ENCODE measurements around the gene SLC22A25. TPM values are rescaled to one million over a fixed set of nuclear protein-coding genes. Genes with fewer than 3 reads are reported as not detected.

SLC22A25 gene
- total and polyA plus RNA-seq, 2 of the 13 experiments (the other 11 are each of a cell fraction or from before 2014, with no cell fraction given): 0.18 to 0.42 TPM

DNA sequence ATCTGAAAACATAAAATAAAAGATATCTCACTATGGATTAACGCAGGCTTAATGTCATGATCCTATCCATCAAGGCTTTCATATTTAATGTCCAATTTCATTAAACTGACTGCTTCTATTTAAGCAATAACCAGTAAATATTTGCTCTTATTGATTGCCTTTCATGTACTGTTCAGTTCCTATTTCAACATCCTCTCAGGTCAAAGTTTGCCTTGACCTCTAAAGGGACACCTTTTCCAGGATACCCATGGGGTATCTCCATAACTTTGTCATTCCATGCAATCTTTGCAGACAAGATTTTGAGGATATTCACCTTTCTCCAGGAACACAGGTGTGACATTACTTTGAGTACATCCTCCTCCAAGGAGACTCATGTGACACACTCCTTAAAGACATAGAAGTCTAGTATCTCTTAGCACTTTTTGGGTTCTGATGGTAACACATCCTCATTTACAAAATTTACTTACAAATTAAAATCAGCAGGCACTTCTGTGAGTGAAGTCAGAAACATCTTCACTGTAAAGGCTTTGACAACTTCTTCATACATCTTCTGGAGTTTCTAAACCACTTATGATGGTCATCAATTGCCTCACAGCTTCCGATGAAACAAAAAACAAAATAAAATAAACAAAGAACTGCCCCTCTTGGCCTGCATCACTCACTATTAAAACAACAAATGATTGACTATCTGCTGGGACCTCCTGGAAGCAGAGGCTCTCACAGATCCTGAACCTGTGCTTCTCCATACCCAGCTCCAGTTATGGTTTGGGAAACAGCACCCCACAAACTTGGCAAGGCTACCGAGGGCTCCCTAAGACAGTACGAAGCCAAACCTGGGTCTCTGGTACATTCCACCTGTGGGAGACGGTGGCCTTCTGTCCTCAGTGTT lies 7.0 kb upstream of the SLC22A25 start (continued):
- TF ChIP-seq, protein P1, sequence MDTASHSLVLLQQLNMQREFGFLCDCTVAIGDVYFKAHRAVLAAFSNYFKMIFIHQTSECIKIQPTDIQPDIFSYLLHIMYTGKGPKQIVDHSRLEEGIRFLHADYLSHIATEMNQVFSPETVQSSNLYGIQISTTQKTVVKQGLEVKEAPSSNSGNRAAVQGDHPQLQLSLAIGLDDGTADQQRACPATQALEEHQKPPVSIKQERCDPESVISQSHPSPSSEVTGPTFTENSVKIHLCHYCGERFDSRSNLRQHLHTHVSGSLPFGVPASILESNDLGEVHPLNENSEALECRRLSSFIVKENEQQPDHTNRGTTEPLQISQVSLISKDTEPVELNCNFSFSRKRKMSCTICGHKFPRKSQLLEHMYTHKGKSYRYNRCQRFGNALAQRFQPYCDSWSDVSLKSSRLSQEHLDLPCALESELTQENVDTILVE (CRISPR knock-in tag; IDR thresholded peaks at IDR 0.05): peak; percentile 93
- TF ChIP-seq ZNF263 (CRISPR knock-in tag; IDR thresholded peaks at IDR 0.05) (no peak), ELK4 (CRISPR knock-in tag; IDR thresholded peaks at IDR 0.05; ENCODE audit: borderline replicate concordance) (no peak), SP1 (IDR thresholded peaks at IDR 0.05) (no peak), SP1 (CRISPR knock-in tag; IDR thresholded peaks at IDR 0.05) (no peak), RFXANK (CRISPR knock-in tag; IDR thresholded peaks at IDR 0.05) (no peak), SMAD1 (CRISPR knock-in tag; IDR thresholded peaks at IDR 0.05; ENCODE audit: borderline replicate concordance, low read depth) (no peak), NFE2 (CRISPR knock-in tag; IDR thresholded peaks at IDR 0.05) (no peak), ZNF326 (CRISPR knock-in tag; IDR thresholded peaks at IDR 0.05; ENCODE audit: borderline replicate concordance) (no peak), NCOR1 (IDR thresholded peaks at IDR 0.05; ENCODE audit: borderline replicate concordance, low read length) (peak; percentile 98)
- TF ChIP-seq, protein P2, sequence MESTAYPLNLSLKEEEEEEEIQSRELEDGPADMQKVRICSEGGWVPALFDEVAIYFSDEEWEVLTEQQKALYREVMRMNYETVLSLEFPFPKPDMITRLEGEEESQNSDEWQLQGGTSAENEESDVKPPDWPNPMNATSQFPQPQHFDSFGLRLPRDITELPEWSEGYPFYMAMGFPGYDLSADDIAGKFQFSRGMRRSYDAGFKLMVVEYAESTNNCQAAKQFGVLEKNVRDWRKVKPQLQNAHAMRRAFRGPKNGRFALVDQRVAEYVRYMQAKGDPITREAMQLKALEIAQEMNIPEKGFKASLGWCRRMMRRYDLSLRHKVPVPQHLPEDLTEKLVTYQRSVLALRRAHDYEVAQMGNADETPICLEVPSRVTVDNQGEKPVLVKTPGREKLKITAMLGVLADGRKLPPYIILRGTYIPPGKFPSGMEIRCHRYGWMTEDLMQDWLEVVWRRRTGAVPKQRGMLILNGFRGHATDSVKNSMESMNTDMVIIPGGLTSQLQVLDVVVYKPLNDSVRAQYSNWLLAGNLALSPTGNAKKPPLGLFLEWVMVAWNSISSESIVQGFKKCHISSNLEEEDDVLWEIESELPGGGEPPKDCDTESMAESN (CRISPR knock-in tag; conservative IDR thresholded peaks at IDR 0.05): no peak
- TF ChIP-seq, protein P3, sequence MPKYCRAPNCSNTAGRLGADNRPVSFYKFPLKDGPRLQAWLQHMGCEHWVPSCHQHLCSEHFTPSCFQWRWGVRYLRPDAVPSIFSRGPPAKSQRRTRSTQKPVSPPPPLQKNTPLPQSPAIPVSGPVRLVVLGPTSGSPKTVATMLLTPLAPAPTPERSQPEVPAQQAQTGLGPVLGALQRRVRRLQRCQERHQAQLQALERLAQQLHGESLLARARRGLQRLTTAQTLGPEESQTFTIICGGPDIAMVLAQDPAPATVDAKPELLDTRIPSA (CRISPR knock-in tag; IDR thresholded peaks at IDR 0.05; ENCODE audit: borderline replicate concordance): no peak
- TF ChIP-seq, protein P4, sequence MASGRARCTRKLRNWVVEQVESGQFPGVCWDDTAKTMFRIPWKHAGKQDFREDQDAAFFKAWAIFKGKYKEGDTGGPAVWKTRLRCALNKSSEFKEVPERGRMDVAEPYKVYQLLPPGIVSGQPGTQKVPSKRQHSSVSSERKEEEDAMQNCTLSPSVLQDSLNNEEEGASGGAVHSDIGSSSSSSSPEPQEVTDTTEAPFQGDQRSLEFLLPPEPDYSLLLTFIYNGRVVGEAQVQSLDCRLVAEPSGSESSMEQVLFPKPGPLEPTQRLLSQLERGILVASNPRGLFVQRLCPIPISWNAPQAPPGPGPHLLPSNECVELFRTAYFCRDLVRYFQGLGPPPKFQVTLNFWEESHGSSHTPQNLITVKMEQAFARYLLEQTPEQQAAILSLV (CRISPR knock-in tag; IDR thresholded peaks at IDR 0.05; ENCODE audit: borderline replicate concordance): no peak
- TF ChIP-seq, protein P5, sequence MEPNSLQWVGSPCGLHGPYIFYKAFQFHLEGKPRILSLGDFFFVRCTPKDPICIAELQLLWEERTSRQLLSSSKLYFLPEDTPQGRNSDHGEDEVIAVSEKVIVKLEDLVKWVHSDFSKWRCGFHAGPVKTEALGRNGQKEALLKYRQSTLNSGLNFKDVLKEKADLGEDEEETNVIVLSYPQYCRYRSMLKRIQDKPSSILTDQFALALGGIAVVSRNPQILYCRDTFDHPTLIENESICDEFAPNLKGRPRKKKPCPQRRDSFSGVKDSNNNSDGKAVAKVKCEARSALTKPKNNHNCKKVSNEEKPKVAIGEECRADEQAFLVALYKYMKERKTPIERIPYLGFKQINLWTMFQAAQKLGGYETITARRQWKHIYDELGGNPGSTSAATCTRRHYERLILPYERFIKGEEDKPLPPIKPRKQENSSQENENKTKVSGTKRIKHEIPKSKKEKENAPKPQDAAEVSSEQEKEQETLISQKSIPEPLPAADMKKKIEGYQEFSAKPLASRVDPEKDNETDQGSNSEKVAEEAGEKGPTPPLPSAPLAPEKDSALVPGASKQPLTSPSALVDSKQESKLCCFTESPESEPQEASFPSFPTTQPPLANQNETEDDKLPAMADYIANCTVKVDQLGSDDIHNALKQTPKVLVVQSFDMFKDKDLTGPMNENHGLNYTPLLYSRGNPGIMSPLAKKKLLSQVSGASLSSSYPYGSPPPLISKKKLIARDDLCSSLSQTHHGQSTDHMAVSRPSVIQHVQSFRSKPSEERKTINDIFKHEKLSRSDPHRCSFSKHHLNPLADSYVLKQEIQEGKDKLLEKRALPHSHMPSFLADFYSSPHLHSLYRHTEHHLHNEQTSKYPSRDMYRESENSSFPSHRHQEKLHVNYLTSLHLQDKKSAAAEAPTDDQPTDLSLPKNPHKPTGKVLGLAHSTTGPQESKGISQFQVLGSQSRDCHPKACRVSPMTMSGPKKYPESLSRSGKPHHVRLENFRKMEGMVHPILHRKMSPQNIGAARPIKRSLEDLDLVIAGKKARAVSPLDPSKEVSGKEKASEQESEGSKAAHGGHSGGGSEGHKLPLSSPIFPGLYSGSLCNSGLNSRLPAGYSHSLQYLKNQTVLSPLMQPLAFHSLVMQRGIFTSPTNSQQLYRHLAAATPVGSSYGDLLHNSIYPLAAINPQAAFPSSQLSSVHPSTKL (CRISPR knock-in tag; IDR thresholded peaks at IDR 0.05): peak; percentile 100
- TF ChIP-seq, protein P6, sequence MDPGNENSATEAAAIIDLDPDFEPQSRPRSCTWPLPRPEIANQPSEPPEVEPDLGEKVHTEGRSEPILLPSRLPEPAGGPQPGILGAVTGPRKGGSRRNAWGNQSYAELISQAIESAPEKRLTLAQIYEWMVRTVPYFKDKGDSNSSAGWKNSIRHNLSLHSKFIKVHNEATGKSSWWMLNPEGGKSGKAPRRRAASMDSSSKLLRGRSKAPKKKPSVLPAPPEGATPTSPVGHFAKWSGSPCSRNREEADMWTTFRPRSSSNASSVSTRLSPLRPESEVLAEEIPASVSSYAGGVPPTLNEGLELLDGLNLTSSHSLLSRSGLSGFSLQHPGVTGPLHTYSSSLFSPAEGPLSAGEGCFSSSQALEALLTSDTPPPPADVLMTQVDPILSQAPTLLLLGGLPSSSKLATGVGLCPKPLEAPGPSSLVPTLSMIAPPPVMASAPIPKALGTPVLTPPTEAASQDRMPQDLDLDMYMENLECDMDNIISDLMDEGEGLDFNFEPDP (CRISPR knock-in tag; conservative IDR thresholded peaks at IDR 0.05): no peak
- TF ChIP-seq, protein P7, sequence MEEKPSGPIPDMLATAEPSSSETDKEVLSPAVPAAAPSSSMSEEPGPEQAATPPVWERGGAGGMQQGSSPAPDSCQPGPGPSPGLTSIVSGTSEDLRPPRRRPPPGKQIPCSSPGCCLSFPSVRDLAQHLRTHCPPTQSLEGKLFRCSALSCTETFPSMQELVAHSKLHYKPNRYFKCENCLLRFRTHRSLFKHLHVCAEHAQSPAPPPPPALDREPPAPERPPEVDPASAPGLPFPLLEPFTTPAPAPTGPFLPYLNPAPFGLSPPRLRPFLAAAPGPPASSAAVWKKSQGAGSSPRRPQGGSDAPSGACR (CRISPR knock-in tag; IDR thresholded peaks at IDR 0.05): peak; percentile 58; the same call in 1 of the 2 replicates

Data from HepG2 (cell line).